MM.1S (cell line): ENCODE measurements around the gene SIRT7.

ENCODE experiments used
- DNase-seq: peaks from one replicate; pipeline ENCODE4 v3.0.0-alpha.2; 2015
- H2AFZ ChIP-seq: fragments of 300-600 bp; sonication (generic); 2 replicates; pipeline ENCODE4 v1.6.0; 2016; ENCODE audit warnings: antibody characterized with exemption, low read length
- H3F3A ChIP-seq: fragments of 300-600 bp; sonication (generic); 2 replicates; pipeline ENCODE4 v1.6.1; 2016; ENCODE audit warnings: mild to moderate bottlenecking, antibody characterized with exemption, low read length, moderate library complexity, mixed read lengths; ENCODE audit not compliant: insufficient read depth
- H3K27ac ChIP-seq: fragments of 300-600 bp; sonication (generic); 2 replicates; pipeline ENCODE4 v1.5.1; 2016; ENCODE audit warnings: mild to moderate bottlenecking, low read length
- H3K27me3 ChIP-seq: fragments of 300-600 bp; sonication (generic); replicated peaks from 2 replicates; pipeline ENCODE4 v1.6.0; 2016; ENCODE audit warnings: low read length; ENCODE audit not compliant: insufficient read depth
- H3K36me3 ChIP-seq: fragments of 300-600 bp; sonication (generic); replicated peaks from 2 replicates; pipeline ENCODE4 v1.6.1; 2016; ENCODE audit warnings: mild to moderate bottlenecking, low read length, mixed read lengths; ENCODE audit not compliant: insufficient read depth
- H3K4me1 ChIP-seq: fragments of 300-600 bp; sonication (generic); 2 replicates; pipeline ENCODE4 v1.6.1; 2016; ENCODE audit warnings: low read length, mixed read lengths
- H3K4me2 ChIP-seq: fragments of 300-600 bp; sonication (generic); 2 replicates; pipeline ENCODE4 v1.6.0; 2016; ENCODE audit warnings: low read depth, low read length
- H3K4me3 ChIP-seq: fragments of 300-600 bp; sonication (generic); 2 replicates; pipeline ENCODE4 v1.5.1; 2016; ENCODE audit warnings: low read length, mixed read lengths
- H3K79me2 ChIP-seq: fragments of 300-600 bp; sonication (generic); 2 replicates; pipeline ENCODE4 v1.6.1; 2016; ENCODE audit warnings: mixed run types, low read length, mixed read lengths
- H3K9ac ChIP-seq: fragments of 300-600 bp; sonication (generic); 2 replicates; pipeline ENCODE4 v1.6.1; 2016; ENCODE audit warnings: low read length, mixed read lengths
- H3K9me2 ChIP-seq: fragments of 300-600 bp; sonication (generic); replicated peaks from 2 replicates; pipeline ENCODE4 v1.6.1; 2016; ENCODE audit warnings: mild to moderate bottlenecking, low read length, mixed read lengths; ENCODE audit not compliant: insufficient read depth
- H3K9me3 ChIP-seq: fragments of 300-600 bp; sonication (generic); replicated peaks from 2 replicates; pipeline ENCODE4 v1.6.1; 2016; ENCODE audit warnings: mild to moderate bottlenecking, low read length, mixed read lengths; ENCODE audit not compliant: insufficient read depth
- H4K20me1 ChIP-seq: fragments of 300-600 bp; sonication (generic); 2 replicates; pipeline ENCODE4 v1.6.1; 2016; ENCODE audit warnings: mild to moderate bottlenecking, low read length, moderate library complexity, mixed read lengths; ENCODE audit not compliant: insufficient read depth
- EZH2 ChIP-seq: fragments of 300-600 bp; sonication (generic); optimal IDR thresholded peaks from 2 replicates; pipeline ENCODE3; 2017; ENCODE audit warnings: low read depth, mild to moderate bottlenecking, antibody characterized with exemption, low read length, mixed read lengths
- EZH2phosphoT487 ChIP-seq: fragments of 300-600 bp; sonication (generic); IDR thresholded peaks from 2 replicates; pipeline ENCODE4 v1.6.1; 2018; ENCODE audit warnings: antibody characterized with exemption, low read length
- TF ChIP-seq, protein P1 (sequence below): fragments of 300-600 bp; sonication (generic); IDR thresholded peaks from 2 replicates; pipeline ENCODE4 v1.5.1; 2016; ENCODE audit warnings: antibody characterized with exemption, low read length, mixed read lengths

Gene SIRT7

DNA sequence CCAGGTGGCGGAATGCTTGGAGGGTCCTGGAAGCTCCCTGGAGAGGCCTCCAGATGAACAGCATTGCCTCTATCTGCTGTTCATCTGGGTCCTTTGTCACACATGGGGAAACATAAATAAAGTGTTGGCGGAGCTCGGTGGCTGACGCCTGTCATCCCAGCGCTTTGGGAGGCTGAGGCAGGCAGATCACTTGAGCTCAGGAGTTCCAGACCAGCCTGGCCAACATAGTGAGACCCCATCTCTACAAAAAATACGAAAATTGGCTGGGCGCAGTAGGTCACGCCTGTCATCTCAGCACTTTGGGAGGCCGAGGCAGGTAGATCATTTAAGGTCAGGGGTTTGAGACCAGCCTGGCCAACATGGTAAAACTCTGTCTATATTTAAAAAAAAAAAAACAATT, 26.9 kb upstream of the SIRT7 start:
- H3K4me3 ChIP-seq, result no peak overlapping the region
- no peak overlapping the region for H2AFZ ChIP-seq
- TF ChIP-seq EZH2, result no peak
- TF ChIP-seq, protein P1, sequence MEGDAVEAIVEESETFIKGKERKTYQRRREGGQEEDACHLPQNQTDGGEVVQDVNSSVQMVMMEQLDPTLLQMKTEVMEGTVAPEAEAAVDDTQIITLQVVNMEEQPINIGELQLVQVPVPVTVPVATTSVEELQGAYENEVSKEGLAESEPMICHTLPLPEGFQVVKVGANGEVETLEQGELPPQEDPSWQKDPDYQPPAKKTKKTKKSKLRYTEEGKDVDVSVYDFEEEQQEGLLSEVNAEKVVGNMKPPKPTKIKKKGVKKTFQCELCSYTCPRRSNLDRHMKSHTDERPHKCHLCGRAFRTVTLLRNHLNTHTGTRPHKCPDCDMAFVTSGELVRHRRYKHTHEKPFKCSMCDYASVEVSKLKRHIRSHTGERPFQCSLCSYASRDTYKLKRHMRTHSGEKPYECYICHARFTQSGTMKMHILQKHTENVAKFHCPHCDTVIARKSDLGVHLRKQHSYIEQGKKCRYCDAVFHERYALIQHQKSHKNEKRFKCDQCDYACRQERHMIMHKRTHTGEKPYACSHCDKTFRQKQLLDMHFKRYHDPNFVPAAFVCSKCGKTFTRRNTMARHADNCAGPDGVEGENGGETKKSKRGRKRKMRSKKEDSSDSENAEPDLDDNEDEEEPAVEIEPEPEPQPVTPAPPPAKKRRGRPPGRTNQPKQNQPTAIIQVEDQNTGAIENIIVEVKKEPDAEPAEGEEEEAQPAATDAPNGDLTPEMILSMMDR, result no peak
- no peak for TF ChIP-seq EZH2phosphoT487
- H3K79me2 ChIP-seq, result no peaks in the 10 kb centered on the region
- H3F3A ChIP-seq, result no peaks in the 10 kb centered on the region
- peaks cover 16% of the 10 kb centered on the region for H3K27me3 ChIP-seq
- no peaks in the 10 kb centered on the region for H3K36me3 ChIP-seq
- no peak overlapping the region for H3K4me2 ChIP-seq
- no peaks in the 10 kb centered on the region for H3K4me1 ChIP-seq
- H3K9me2 ChIP-seq, result no peaks in the 10 kb centered on the region
- H4K20me1 ChIP-seq, result no peaks in the 10 kb centered on the region
- no peak overlapping the region for H3K27ac ChIP-seq
- H3K9me3 ChIP-seq, result no peaks in the 10 kb centered on the region
- DNase-seq, result no peak
- H3K9ac ChIP-seq, result no peak overlapping the region

DNA sequence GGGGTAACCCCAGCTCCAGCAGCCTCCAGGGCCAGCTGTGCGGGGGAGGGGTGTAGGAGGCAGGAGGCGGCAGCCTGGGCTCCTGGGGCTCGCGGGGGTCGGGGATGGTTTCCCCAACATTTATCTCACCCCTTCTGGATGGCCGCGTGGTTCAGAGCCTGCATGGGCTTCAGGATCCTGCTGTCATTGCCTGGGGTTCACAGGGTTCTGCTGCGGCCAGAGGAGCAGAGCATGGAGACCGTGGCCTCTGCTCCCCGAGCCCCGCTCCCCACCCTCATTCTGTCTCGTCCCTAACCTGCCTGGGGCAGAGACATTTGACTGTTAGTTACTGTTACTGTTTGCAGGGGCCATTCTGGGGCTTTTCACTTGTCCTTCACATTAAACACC, 24.2 kb upstream of the SIRT7 start:
- H3K36me3 ChIP-seq, result no peaks in the 10 kb centered on the region
- no peaks in the 10 kb centered on the region for H3K79me2 ChIP-seq
- H3K4me1 ChIP-seq, result no peaks in the 10 kb centered on the region
- no peaks in the 10 kb centered on the region for H3F3A ChIP-seq
- peaks cover 33% of the 10 kb centered on the region for H3K27me3 ChIP-seq
- no peak overlapping the region for H3K4me3 ChIP-seq
- no peaks in the 10 kb centered on the region for H3K9me2 ChIP-seq
- H3K9me3 ChIP-seq, result no peaks in the 10 kb centered on the region
- no peak overlapping the region for H3K9ac ChIP-seq
- TF ChIP-seq, protein P1, result no peak
- TF ChIP-seq EZH2phosphoT487 (no peak), EZH2 (no peak)
- no peaks in the 10 kb centered on the region for H4K20me1 ChIP-seq
- DNase-seq, result no peak
- H3K4me2 ChIP-seq, result no peak overlapping the region
- H2AFZ ChIP-seq, result no peak overlapping the region
- no peak overlapping the region for H3K27ac ChIP-seq

DNA sequence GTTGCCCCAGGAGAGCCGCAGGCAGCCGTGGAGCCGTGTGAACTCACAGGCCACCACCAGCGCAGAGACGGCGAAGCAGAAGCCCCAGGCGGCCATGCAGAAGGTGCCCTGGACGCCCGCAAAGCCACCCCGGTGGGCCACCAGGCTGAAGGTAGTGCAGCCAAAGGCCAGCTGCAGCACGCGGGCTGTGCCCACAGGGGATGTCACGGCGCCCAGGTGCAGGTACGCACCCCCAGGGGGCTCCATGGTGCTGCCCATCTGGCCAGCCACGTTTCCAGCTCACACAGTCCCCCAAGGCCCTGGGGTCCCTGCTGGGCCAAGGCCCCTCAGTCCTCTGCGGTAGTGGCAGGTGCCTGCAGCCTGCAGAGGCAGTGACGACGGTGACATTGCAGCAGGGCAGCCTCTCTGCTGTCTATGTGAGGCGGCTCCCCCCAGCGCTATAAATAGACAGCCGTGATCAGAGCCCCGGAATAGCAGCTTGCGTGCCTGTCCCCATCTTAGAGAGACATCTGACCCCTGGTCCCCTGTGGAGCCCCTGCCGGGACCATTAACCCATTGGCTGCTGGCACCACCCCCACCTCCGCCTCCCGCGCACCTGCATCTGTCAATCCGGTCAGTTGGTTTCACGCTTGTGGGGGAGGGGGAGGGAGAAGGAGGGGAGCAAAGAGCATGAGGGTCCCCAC, 23.6 kb upstream of the SIRT7 start:
- no peak overlapping the region for H3K9ac ChIP-seq
- H3K4me2 ChIP-seq, result no peak overlapping the region
- no peaks in the 10 kb centered on the region for H3K36me3 ChIP-seq
- H3K79me2 ChIP-seq, result peaks cover 4% of the 10 kb centered on the region
- H3K27me3 ChIP-seq, result peaks cover 33% of the 10 kb centered on the region
- TF ChIP-seq EZH2phosphoT487, result no peak
- TF ChIP-seq, protein P1, result no peak
- no peak for TF ChIP-seq EZH2
- H3K27ac ChIP-seq, result no peak overlapping the region
- H3F3A ChIP-seq, result no peaks in the 10 kb centered on the region
- H3K4me1 ChIP-seq, result no peaks in the 10 kb centered on the region
- no peaks in the 10 kb centered on the region for H4K20me1 ChIP-seq
- no peaks in the 10 kb centered on the region for H3K9me2 ChIP-seq
- H3K4me3 ChIP-seq, result no peak overlapping the region
- H3K9me3 ChIP-seq, result no peaks in the 10 kb centered on the region
- H2AFZ ChIP-seq, result no peak overlapping the region
- no peak for DNase-seq
